ENCODE results near the gene CHTF8. TPM values are rescaled to one million over a fixed set of nuclear protein-coding genes. Genes with fewer than 3 reads are reported as not detected.

Gene CHTF8
- total and polyA plus RNA-seq, 10 of the 15 experiments (the other 5 are each of a cell fraction or from before 2014, with no cell fraction given) = 18.5 to 159 (median 102) TPM

DNA sequence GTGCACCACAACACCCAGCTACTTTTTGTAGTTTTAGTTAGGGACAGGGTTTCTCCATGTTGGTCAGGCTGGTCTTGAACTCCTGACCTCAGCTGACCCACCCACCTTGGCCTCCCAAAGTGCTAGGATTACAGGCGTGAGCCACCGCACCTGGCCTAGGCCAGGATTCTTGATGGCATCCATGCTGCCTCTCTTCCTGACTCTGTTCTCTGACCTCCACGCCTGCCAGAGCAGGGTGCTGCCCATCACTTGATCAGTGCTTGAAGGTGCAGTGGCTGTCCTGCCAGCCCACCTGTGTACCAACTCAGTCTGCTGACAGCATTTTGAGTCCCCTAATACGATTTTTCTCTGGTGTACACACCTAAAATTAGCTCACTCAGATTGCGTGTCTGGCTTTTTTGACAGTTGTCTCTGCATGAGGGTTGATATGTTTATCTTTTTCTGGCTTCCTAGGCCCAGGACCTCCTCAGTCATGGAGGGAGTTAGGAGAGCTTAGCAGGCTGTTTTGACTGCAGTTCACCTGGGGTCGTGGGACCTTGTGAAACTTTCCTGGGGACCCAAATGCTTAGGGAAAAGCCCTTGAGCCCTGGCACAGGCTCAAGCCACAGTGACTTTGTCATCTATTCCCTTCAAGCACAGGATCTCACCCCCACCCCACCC, 21.0 kb downstream of the CHTF8 start:
- ChIA-PET SMC1A (ENCODE audit: uncharacterized antibody, unreplicated experiment) (interaction anchor here (0.7 to 4.3 kb wide), 3 partner anchors 12 to 693 kb away, joined by 3 to 20 read pairs (median 3); no protein-coding TSS in a partner anchor), CTCF (interaction anchor here (0.6 to 4.0 kb wide), 12 partner anchors 11 to 295 kb away, joined by 3 to 38 read pairs (median 4); partner anchors contain the start of genes CHTF8 and UTP4), RAD21 (ENCODE audit: unreplicated experiment) (interaction anchor here (0.6 to 1.0 kb wide), 2 partner anchors 264 to 496 kb away, joined by 3 read pairs; no protein-coding TSS in a partner anchor), POLR2A (interaction anchor here (0.6 kb wide), 2 partner anchors 24 to 166 kb away, joined by 3 read pairs; no protein-coding TSS in a partner anchor)
- intact Hi-C loops (cut with micrococcal nuclease; ENCODE audit: unreplicated experiment) = no loop called here
- no peak for TF ChIP-seq SUZ12 (IDR thresholded peaks at IDR 0.05; ENCODE audit: unreplicated experiment)
- TF ChIP-seq, protein P1, sequence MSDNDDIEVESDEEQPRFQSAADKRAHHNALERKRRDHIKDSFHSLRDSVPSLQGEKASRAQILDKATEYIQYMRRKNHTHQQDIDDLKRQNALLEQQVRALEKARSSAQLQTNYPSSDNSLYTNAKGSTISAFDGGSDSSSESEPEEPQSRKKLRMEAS (IDR thresholded peaks at IDR 0.05; ENCODE audit: low read depth, low read length) = no peak
- no peak for TF ChIP-seq ZNF274 (IDR thresholded peaks at IDR 0.05; ENCODE audit: insufficient read depth, insufficient read length)
- no peak for TF ChIP-seq HSF1 (IDR thresholded peaks at IDR 0.05; ENCODE audit: low read depth, low read length)
- no peak for TF ChIP-seq ZNF687 (IDR thresholded peaks at IDR 0.05)
- no peak for TF ChIP-seq JUND (IDR thresholded peaks at IDR 0.05; ENCODE audit: low read depth, low read length)
- TF ChIP-seq ZNF217 (IDR thresholded peaks at IDR 0.05) = no peak
- no peak for TF ChIP-seq BHLHE40 (IDR thresholded peaks at IDR 0.05; ENCODE audit: borderline replicate concordance in 1 of 2, low read depth in 2 of 2, low read length in 1 of 2)
- no peak for TF ChIP-seq POU2F2 (IDR thresholded peaks at IDR 0.05; ENCODE audit: borderline replicate concordance, low read depth, low read length)
- no peak for TF ChIP-seq YBX1 (IDR thresholded peaks at IDR 0.05)
- TF ChIP-seq, protein P2, sequence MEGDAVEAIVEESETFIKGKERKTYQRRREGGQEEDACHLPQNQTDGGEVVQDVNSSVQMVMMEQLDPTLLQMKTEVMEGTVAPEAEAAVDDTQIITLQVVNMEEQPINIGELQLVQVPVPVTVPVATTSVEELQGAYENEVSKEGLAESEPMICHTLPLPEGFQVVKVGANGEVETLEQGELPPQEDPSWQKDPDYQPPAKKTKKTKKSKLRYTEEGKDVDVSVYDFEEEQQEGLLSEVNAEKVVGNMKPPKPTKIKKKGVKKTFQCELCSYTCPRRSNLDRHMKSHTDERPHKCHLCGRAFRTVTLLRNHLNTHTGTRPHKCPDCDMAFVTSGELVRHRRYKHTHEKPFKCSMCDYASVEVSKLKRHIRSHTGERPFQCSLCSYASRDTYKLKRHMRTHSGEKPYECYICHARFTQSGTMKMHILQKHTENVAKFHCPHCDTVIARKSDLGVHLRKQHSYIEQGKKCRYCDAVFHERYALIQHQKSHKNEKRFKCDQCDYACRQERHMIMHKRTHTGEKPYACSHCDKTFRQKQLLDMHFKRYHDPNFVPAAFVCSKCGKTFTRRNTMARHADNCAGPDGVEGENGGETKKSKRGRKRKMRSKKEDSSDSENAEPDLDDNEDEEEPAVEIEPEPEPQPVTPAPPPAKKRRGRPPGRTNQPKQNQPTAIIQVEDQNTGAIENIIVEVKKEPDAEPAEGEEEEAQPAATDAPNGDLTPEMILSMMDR (IDR thresholded peaks at IDR 0.05 in 2 of 3, conservative IDR thresholded peaks at IDR 0.05 in 1 of 3; ENCODE audit: control insufficient read depth in 2 of 3, extremely low read depth in 1 of 3, insufficient read depth in 1 of 3, low read depth in 3 of 3, low read length in 3 of 3) = no peak
- TF ChIP-seq GATAD2B (conservative IDR thresholded peaks at IDR 0.05; ENCODE audit: low read depth) = no peak
- DNase-seq (ENCODE audit: low read depth, low spot score) (no peak), ATAC-seq (no peak), FAIRE-seq (no peak)
- no peak overlapping the region for H2AFZ ChIP-seq (ENCODE audit: control insufficient read depth, low read depth, low read length)
- no peak overlapping the region for H3K4me2 ChIP-seq (ENCODE audit: control insufficient read depth, insufficient read depth)
- H3K9me3 ChIP-seq (replicated peaks; ENCODE audit: control insufficient read depth, insufficient read depth, low read length) = no peaks in the 10 kb centered on the region
- 88% methylated on average over 6 of the region's 6 CpGs for WGBS (ENCODE audit: insufficient coverage, insufficient replicate concordance, low lambda C conversion rate, missing lambda C conversion rate)
- H3K4me3 ChIP-seq = no peak overlapping the region
- no peaks in the 10 kb centered on the region for H3K79me2 ChIP-seq (ENCODE audit: control insufficient read depth, insufficient read depth, low read length)
- no peaks in the 10 kb centered on the region; a peak in 2 of 4 replicates for H3K36me3 ChIP-seq (ENCODE audit: control insufficient read depth in 2 of 2, insufficient read depth in 2 of 2, low read length in 1 of 2)
- H3K27ac ChIP-seq (ENCODE audit: control insufficient read depth, insufficient read depth) = no peak overlapping the region
- no TSS peak for BruUV-seq (replicated peaks)
- H4K20me1 ChIP-seq (ENCODE audit: control insufficient read depth, insufficient read depth) = no peaks in the 10 kb centered on the region
- H3K9ac ChIP-seq (ENCODE audit: control insufficient read depth, insufficient read depth, low read length) = no peak overlapping the region
- peaks cover 6% of the 10 kb centered on the region for H3K4me1 ChIP-seq (ENCODE audit: control insufficient read depth, insufficient read depth, low read length)
- peaks cover 1 to 3% of the 10 kb centered on the region in 2 experiments; a peak in 1 of 4 replicates for H3K27me3 ChIP-seq (replicated peaks in 1 of 2; ENCODE audit: control insufficient read depth in 2 of 2, insufficient read depth in 2 of 2, low read length in 1 of 2)
- in situ Hi-C loops (cut with MboI) = no loop called here

Data from GM12878 (cell line).